PFSK-1 (cell line): ENCODE results near the gene LIF.

Source experiments
- FOXP2 ChIP-seq: optimal IDR thresholded peaks from 2 replicates; pipeline ENCODE3; 2011; ENCODE audit warnings: borderline replicate concordance, control low read depth, inconsistent platforms; ENCODE audit not compliant: insufficient read depth; ENCODE audit errors: extremely low read length, extremely low read depth
- POLR2AphosphoS5 ChIP-seq: IDR thresholded peaks from 2 replicates; pipeline ENCODE4 v1.6.1; 2012; ENCODE audit warnings: low read depth, mild to moderate bottlenecking, control low read depth, low read length, moderate library complexity
- SIN3A ChIP-seq: IDR thresholded peaks from 2 replicates; pipeline ENCODE4 v1.6.1; 2012; ENCODE audit warnings: mild to moderate bottlenecking, low read length, moderate library complexity, borderline replicate concordance; ENCODE audit not compliant: insufficient read depth
- TAF1 ChIP-seq: IDR thresholded peaks from 2 replicates; pipeline ENCODE4 v1.6.1; 2012; ENCODE audit warnings: low read length, control low read depth, borderline replicate concordance; ENCODE audit not compliant: insufficient read depth
- TF ChIP-seq, protein P1 (sequence below), 2 experiments: IDR thresholded peaks; 2 replicates each; pipeline versions ENCODE4 v1.6.1 to v1.8.0; 2011 to 2012; ENCODE audit warnings: low read depth in 2 of 2, low read length in 2 of 2, control low read depth in 1 of 2, inconsistent platforms in 1 of 2, mild to moderate bottlenecking in 1 of 2, moderate library complexity in 1 of 2; ENCODE audit not compliant: insufficient read depth in 1 of 2

LIF gene

DNA sequence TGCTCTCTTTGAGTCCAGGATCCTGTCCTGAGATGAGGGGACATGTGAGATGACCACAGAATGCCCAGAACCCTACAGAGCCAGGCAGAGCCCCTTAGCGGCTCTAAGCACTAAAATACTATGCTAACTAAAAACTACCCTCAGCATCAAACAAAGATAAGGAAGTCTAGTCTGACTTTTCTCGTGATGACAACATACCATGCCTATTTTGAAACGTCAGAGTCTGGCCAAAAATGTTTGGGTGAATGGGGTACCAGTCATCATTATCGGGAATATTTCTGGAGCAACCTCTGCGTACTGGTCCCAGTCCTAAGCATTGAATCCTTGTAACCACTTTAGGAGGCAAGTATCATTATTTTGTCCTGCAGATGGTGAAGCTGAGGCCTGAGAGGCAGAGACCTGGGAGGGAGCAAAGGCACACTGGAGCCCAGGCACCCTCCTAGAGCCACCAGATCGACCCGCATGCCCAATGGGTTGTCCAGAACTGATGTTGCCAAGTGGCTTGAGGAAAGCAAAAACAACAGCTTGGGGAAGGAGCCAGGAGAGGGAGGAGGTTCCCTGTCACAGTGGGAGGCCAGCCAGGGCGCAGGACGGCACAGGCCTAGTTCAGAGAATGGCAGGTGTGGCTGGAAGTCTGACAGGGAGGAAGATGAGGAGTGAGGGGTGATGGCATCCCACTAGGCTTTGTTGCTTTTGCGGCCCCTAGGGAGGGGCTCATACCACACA, 27.3 kb upstream of the LIF start:
- TF ChIP-seq TAF1: no peak
- no peak for TF ChIP-seq POLR2AphosphoS5

DNA sequence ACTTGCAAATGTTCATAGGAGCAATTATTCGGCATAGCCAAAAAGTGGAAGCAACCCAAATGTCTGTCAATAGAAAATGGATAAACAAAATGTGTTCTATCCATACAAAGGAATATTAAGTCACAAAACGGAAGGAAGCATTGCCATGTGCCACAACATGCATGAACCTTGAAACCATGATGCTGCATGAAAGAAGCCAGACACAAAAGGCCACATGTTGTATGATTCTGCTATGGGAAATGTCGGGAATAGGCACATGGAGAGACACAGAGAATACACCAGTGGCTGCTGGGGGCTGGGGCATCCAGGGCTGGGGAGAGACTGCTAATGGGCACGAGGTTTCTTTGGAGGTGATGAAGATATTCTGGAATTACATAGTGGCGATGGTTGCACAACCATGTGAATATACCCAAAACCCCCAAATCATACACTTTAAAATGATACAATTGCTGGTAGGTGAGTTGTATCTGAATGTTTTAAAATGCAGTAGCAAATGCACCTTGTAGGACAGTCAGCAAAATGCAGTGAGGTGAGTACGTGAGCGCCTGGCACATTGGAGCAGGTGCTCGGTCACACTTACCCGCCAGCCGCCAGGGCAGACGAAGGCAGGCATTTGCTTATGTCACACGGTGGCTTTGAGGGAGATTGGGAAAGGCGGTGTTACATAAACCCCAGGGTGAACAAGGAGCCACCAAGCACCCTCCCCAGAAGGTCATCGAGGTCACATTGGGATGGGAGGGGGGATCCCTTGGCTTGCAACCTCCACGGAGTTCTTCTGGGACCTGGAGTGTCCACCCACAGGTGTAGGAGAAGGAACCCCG, 26.4 kb upstream of the LIF start:
- TF ChIP-seq POLR2AphosphoS5 (no peak), FOXP2 (no peak), TAF1 (no peak), SIN3A (no peak)
- TF ChIP-seq, protein P1, sequence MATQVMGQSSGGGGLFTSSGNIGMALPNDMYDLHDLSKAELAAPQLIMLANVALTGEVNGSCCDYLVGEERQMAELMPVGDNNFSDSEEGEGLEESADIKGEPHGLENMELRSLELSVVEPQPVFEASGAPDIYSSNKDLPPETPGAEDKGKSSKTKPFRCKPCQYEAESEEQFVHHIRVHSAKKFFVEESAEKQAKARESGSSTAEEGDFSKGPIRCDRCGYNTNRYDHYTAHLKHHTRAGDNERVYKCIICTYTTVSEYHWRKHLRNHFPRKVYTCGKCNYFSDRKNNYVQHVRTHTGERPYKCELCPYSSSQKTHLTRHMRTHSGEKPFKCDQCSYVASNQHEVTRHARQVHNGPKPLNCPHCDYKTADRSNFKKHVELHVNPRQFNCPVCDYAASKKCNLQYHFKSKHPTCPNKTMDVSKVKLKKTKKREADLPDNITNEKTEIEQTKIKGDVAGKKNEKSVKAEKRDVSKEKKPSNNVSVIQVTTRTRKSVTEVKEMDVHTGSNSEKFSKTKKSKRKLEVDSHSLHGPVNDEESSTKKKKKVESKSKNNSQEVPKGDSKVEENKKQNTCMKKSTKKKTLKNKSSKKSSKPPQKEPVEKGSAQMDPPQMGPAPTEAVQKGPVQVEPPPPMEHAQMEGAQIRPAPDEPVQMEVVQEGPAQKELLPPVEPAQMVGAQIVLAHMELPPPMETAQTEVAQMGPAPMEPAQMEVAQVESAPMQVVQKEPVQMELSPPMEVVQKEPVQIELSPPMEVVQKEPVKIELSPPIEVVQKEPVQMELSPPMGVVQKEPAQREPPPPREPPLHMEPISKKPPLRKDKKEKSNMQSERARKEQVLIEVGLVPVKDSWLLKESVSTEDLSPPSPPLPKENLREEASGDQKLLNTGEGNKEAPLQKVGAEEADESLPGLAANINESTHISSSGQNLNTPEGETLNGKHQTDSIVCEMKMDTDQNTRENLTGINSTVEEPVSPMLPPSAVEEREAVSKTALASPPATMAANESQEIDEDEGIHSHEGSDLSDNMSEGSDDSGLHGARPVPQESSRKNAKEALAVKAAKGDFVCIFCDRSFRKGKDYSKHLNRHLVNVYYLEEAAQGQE (IDR thresholded peaks at IDR 0.05; ENCODE audit: insufficient read depth in 1 of 2, low read depth in 2 of 2, low read length in 2 of 2): no peak

DNA sequence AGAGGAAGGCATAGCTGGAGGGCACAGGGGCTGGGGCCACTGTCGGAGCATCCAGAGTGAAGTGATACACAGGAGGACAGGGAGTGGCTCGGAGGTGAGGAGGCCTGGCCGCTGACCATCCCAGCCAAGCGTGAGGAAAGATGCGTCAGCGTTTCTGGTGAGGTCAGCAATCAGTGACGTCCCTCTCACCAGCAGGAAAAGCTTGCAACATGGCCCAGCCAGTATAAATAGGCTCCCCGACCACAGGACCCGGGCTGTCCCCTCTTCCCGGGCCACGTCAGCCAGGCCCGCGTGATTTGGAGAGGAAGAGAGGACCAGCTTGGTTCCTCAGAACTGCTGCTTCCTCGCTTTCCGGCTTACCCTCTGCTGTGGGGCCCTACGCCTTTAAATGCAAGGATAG, 24.3 kb upstream of the LIF start:
- TF ChIP-seq, protein P1 (IDR thresholded peaks at IDR 0.05; ENCODE audit: insufficient read depth in 1 of 2, low read depth in 2 of 2, low read length in 2 of 2): no peak
- TF ChIP-seq TAF1 (no peak), POLR2AphosphoS5 (no peak), FOXP2 (no peak), SIN3A (no peak)

DNA sequence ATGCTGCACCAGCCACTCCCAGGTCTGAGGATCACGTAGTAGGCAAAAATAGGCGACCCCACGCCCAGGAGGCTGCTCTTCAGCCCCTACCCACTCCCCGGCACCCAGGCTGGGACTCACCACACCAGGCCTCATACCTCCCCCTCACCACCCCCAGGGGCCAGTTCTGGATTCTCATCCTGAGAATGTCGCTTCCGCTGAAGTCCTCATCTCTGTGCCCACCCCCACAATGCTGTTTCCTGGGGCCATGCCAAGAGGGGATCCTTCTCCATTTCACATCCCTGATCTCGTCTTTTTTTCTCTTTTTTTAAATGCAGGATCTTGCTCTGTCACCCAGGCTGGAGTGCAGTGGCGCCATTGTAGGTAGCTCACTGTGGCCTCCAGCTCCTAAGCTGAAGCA, 21.8 kb upstream of the LIF start:
- no peak for TF ChIP-seq SIN3A
- TF ChIP-seq FOXP2: no peak
- TF ChIP-seq POLR2AphosphoS5: no peak
- TF ChIP-seq, protein P1 (IDR thresholded peaks at IDR 0.05; ENCODE audit: insufficient read depth in 1 of 2, low read depth in 2 of 2, low read length in 2 of 2): no peak
- TF ChIP-seq TAF1: no peak

DNA sequence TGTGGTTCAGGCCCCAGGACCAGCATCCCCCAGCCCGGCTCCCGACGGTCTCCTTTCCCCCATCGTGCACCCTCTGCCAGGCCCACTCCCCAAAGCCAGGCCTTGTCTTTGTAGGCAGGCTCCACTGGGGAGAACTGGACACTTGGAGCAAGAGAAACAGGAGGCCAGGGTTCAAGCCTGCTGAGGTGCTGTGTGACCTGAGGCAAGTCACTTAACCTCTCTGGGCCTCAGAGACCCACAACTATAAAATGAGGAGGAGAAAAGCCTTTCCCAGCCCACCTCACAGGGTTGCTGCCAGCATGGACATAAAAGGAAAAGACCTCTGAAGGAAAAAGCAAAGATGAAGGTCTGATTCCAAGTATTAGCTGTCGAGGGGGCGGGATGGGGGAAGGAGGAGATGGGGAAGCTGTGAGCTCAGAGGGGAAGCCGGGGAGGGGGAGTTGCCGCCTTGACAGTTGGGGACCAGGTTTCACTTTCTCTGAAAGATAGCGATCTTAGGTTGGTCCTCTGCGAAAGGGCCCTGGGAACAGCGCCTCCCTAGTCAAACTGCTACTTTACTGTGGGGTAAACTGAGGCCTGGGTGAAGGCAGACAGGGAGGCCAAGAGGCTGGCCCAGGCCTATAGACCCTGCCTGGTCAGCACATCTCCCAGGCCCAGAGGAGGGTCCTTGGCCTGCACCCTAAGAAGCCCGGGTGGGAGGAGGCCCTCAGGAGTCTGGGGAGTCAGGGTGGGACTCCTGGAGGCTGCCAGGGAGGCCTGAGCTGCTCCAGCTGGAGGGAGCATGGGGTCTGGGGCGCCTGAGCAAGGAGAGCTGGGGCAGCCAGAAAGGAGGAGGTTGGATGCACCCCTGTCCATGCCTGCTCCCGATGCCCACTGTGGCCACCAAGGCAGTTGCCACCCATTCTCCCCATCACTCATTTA, 21.1 kb upstream of the LIF start:
- TF ChIP-seq TAF1 (no peak), POLR2AphosphoS5 (no peak), FOXP2 (no peak), SIN3A (no peak)
- TF ChIP-seq, protein P1 (IDR thresholded peaks at IDR 0.05; ENCODE audit: insufficient read depth in 1 of 2, low read depth in 2 of 2, low read length in 2 of 2): no peak
